ENCODE measurements around the gene EFCAB5. TPM values are rescaled to one million over a fixed set of nuclear protein-coding genes. Genes with fewer than 3 reads are reported as not detected.

The EFCAB5 gene
- total and polyA plus RNA-seq, 2 donors (not counting 1 experiment from before 2014, with no cell fraction given): 0.54 to 3.0 TPM

GRCh38 chr17:30082773-30083172 is 141.3 kb downstream of the EFCAB5 start:
- ChIA-PET CTCF (interaction anchor here (4.9 kb wide), 1 partner anchor 11 kb away, joined by 35 read pairs; no protein-coding TSS in a partner anchor), POLR2A (no interaction called here)
- Histone ChIP-seq H3K4me1 (ENCODE audit: control insufficient read depth in 2 of 2, insufficient read depth in 2 of 2, low read length in 2 of 2) (no peaks in the 10 kb centered on the region), H3K4me2 (replicated peaks; ENCODE audit: low read depth, low read length, poor library complexity, severe bottlenecking) (no peak overlapping the region), H3K36me3 (replicated peaks in 1 of 2; ENCODE audit: control extremely low read depth in 1 of 2, control insufficient read depth in 1 of 2, extremely low read depth in 1 of 2, insufficient read depth in 2 of 2, low read length in 1 of 2) (no peaks in the 10 kb centered on the region), H2AFZ (ENCODE audit: insufficient read depth, low read depth, low read length, poor library complexity, severe bottlenecking) (no peak overlapping the region), H3K4me3 (ENCODE audit: control extremely low read depth in 1 of 5, extremely low read depth in 1 of 5, insufficient read depth in 1 of 5, low read depth in 2 of 5, low read length in 4 of 5) (no peak overlapping the region), H3K9ac (ENCODE audit: low read length) (no peak overlapping the region), H3K27ac (ENCODE audit: low read length in 2 of 2) (no peak overlapping the region), H3K27me3 (replicated peaks in 1 of 4; ENCODE audit: control extremely low read depth in 1 of 4, control insufficient read depth in 3 of 4, insufficient read depth in 4 of 4, low read length in 3 of 4) (no peaks in the 10 kb centered on the region), H3K9me3 (ENCODE audit: control extremely low read depth in 1 of 3, control insufficient read depth in 2 of 3, insufficient read depth in 1 of 3, low read length in 2 of 3) (no peaks in the 10 kb centered on the region), H4K20me1 (ENCODE audit: control insufficient read depth, insufficient read depth, low read length, poor library complexity, severe bottlenecking) (no peaks in the 10 kb centered on the region), H3K79me2 (ENCODE audit: control insufficient read depth, insufficient read depth, low read length) (no peaks in the 10 kb centered on the region)
- no peak for ATAC-seq (ENCODE audit: low read depth)
- H3K4me3 Mint-ChIP-seq: no peak overlapping the region
- H3K4me1 Mint-ChIP-seq: no peaks in the 10 kb centered on the region
- TF ChIP-seq EZH2 (IDR thresholded peaks at IDR 0.05; ENCODE audit: borderline replicate concordance, insufficient read depth, low read depth, low read length, poor library complexity, severe bottlenecking) (no peak), CTCF (IDR thresholded peaks at IDR 0.05) (no peak)
- H3K27ac Mint-ChIP-seq: no peak overlapping the region
- H3K27me3 Mint-ChIP-seq: peaks cover 31% of the 10 kb centered on the region
- intact Hi-C loops (cut with micrococcal nuclease): no loop called here
- WGBS (ENCODE audit: insufficient coverage): no CpG with 5 or more reads among the region's 5 CpGs
- no peaks in the 10 kb centered on the region for H3K9me3 Mint-ChIP-seq (ENCODE audit: insufficient read depth)
- DNase-seq: no peak

GRCh38 chr17:30084788-30085187 is 143.4 kb downstream of the EFCAB5 start:
- H3K27me3 Mint-ChIP-seq: peaks cover 28% of the 10 kb centered on the region
- H3K9me3 Mint-ChIP-seq (ENCODE audit: insufficient read depth): no peaks in the 10 kb centered on the region
- POLR2A ChIA-PET: no interaction called here
- TF ChIP-seq EZH2 (IDR thresholded peaks at IDR 0.05; ENCODE audit: borderline replicate concordance, insufficient read depth, low read depth, low read length, poor library complexity, severe bottlenecking): no peak
- no peak for TF ChIP-seq CTCF (IDR thresholded peaks at IDR 0.05)
- H3K4me1 ChIP-seq (ENCODE audit: control insufficient read depth in 2 of 2, insufficient read depth in 2 of 2, low read length in 2 of 2): no peaks in the 10 kb centered on the region
- DNase-seq: no peak
- peaks cover 0 to under 1% (median 0%) of the 10 kb centered on the region in 4 experiments for H3K27me3 ChIP-seq (replicated peaks in 1 of 4; ENCODE audit: control extremely low read depth in 1 of 4, control insufficient read depth in 3 of 4, insufficient read depth in 4 of 4, low read length in 3 of 4)
- H3K79me2 ChIP-seq (ENCODE audit: control insufficient read depth, insufficient read depth, low read length): no peaks in the 10 kb centered on the region
- H3K27ac ChIP-seq (ENCODE audit: low read length in 2 of 2): no peak overlapping the region
- no peak overlapping the region for H3K4me3 Mint-ChIP-seq
- no peaks in the 10 kb centered on the region for H3K4me1 Mint-ChIP-seq
- CTCF ChIA-PET: interaction anchor here (4.9 to 13.5 kb wide), 2 partner anchors 9 to 21 kb away, joined by 35 to 124 read pairs; no protein-coding TSS in a partner anchor
- H3K4me2 ChIP-seq (replicated peaks; ENCODE audit: low read depth, low read length, poor library complexity, severe bottlenecking): no peak overlapping the region
- no peaks in the 10 kb centered on the region for H3K36me3 ChIP-seq (replicated peaks in 1 of 2; ENCODE audit: control extremely low read depth in 1 of 2, control insufficient read depth in 1 of 2, extremely low read depth in 1 of 2, insufficient read depth in 2 of 2, low read length in 1 of 2)
- intact Hi-C loops (cut with micrococcal nuclease): no loop called here
- no peak overlapping the region for H3K4me3 ChIP-seq (ENCODE audit: control extremely low read depth in 1 of 5, extremely low read depth in 1 of 5, insufficient read depth in 1 of 5, low read depth in 2 of 5, low read length in 4 of 5)
- H4K20me1 ChIP-seq (ENCODE audit: control insufficient read depth, insufficient read depth, low read length, poor library complexity, severe bottlenecking): no peaks in the 10 kb centered on the region
- no peak overlapping the region for H3K9ac ChIP-seq (ENCODE audit: low read length)
- H2AFZ ChIP-seq (ENCODE audit: insufficient read depth, low read depth, low read length, poor library complexity, severe bottlenecking): no peak overlapping the region
- 20% methylated on average over 2 of the region's 6 CpGs for WGBS (ENCODE audit: insufficient coverage)
- no peak for ATAC-seq (ENCODE audit: low read depth)
- no peaks in the 10 kb centered on the region for H3K9me3 ChIP-seq (ENCODE audit: control extremely low read depth in 1 of 3, control insufficient read depth in 2 of 3, insufficient read depth in 1 of 3, low read length in 2 of 3)
- H3K27ac Mint-ChIP-seq: no peak overlapping the region
